Hematopoietic multipotent progenitor cell treated with erythropoietin and hydrocortisone succinate and interleukin-3 and kit ligand, for 4 days (in vitro differentiated cells): Measurements from ENCODE around the gene KPNA1.

Source experiments
- DNase-seq: peaks from one replicate; pipeline ENCODE4 v3.0.0-alpha.2; 2015

The KPNA1 gene

DNA sequence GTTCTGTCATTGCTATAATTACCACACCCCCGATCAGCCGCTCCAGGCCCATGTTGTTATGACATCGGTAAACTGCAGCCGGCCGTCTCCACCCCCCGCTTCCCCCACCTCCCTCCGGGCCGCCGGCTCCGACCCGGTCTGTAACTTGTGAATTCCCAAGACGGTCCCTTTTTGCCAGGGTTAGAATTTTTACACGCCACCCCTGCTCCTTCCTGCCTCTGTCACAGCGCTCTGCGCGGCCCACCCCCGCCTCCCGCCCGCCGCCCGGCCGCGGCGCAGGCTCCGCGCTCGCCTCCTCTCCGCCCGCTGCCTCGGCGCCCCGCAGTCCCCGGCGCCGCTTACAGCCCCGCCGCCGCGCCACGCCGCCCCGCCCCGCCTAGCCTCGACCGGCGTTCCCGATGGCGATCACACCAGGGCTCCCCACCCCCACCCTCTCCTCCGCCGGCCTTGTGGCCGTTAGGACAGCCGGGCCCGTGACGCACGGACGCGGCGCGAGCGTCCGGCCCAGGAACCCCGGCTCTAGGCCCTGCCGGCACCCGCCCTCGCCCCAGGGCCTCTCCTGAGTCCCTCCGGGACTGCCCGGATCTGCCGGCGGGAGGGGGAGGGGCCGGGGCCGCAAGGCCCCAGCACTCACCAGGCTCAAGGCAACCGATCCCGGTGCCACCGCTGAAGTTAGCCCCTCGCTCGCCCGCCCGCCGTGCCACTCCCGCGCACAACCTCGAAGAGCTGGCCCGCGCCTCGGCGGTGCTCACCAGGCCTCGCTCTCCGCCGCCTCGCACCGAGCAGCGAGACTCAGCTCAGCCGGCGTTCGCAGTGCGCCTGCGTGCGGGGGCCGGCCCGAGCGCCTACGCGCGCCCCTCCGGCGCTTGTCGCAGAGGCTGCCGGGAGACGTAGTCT, at the start of gene KPNA1:
Gene KPNA1, minus strand, starts transcription at position 817 of the 897 bp plus-strand sequence. CDS start 18,374 bp downstream, outside the sequence.
- peak; percentile 95 for DNase-seq

DNA sequence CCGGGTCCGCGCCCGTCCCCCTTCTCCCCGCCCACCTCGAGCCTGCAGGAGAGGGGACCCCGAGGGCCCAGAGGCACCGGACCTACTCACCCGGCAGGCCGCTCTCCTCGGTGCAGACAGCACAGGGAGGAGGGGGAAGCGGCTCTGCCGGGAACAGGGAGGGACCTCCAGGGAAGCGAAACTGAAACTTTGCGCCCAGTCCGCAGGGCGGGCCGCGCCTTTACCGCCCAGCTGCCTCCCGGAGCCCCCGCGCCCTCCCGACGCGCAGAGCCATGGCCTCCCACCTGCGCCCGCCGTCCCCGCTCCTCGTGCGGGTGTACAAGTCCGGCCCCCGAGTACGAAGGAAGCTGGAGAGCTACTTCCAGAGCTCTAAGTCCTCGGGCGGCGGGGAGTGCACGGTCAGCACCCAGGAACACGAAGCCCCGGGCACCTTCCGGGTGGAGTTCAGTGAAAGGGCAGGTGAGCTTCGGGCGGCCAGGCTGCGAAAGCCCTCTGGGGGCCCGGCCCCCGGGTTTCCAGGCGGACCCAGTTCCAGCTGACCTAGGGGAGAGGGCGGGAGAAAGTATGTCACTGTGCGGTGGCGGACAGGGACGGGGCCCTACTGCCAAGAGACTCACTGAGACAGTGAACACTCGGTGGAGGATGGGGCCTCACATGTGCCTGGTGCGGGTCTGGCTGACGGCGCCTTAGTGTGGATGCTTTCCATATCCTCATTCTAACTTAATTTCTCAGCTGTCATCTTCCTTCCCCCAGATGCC, 49.6 kb upstream of the KPNA1 start, which contains the start of the genes DTX3L and PARP9:
Gene DTX3L, plus strand, starts transcription at position 184 of the 758 bp plus-strand sequence. Its CDS starts 89 bp downstream, at position 273.
Gene PARP9, minus strand, starts transcription at position 146 of the 758 bp plus-strand sequence. CDS start 4,680 bp downstream, outside the sequence.
- DNase-seq = peak; percentile 92

- peak; percentile 51 for DNase-seq
Measured at GRCh38 chr3:122563717-122564025, 48.9 kb upstream of the KPNA1 start.

DNA sequence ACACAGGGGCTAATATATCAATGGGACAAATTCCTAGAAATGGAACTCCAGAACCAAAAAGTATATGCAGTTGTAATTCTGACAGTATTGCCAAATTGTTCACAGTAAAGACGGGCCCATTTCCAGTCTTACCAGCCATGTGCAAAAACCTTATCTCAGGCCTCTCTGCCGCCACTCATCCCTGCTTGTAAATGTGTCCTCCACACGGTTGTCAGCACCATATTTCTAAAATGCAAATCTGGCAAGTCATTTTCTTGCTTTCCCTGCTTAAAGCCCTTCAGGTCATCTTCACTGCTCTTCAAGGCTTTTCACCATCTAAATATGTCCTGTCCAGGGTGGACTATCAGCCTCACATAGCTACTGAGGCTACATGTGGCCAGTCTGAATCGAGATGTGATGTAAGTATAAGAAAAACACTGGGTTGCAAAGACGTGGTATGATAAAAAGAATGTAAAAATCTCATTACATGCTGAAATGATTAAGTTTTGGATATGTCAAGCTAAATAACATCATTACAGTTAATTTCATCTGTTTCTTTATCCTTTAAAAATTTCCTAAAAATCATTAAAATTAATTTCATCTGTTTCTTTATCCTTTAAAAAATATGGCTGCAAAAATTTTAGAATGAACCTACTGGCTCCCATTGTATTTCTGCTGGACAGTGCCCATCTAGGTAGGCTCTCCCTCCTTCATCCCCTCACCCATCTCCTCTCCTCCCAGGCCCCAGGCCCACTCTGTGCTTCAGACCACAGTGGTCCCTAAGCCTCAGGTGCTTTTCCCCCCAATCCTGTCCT, 48.4 kb upstream of the KPNA1 start:
- DNase-seq = peak; percentile 38

- peak; percentile 86 for DNase-seq
Measured at GRCh38 chr3:122560680-122561079, 45.9 kb upstream of the KPNA1 start.

GRCh38 chr3:122559906-122560305, 45.2 kb upstream of the KPNA1 start:
- peak; percentile 31 for DNase-seq

DNA sequence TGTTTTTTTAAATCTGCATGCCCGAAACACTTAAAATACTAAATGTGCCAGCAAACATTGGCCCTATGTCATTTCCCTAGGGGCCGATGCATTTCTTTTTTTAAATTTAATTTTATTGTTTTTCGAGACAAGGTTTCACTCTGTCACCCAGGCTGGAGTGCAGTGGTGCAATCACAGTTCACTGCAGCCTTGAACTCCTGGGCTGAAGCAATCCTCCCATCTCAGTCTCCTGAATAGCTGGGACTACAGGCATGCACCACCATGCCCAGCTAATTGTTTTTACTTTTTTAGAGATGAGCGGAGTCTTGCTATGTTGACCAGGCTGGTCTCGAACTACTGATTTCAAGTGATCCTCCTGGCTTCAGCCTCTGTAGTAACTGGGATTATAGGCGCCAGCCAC, 43.9 kb upstream of the KPNA1 start:
- no peak for DNase-seq

GRCh38 chr3:122557356-122557755, 42.6 kb upstream of the KPNA1 start:
- DNase-seq = no peak

GRCh38 chr3:122555275-122556071, 40.7 kb upstream of the KPNA1 start:
- DNase-seq = no peak

- no peak for DNase-seq
Measured at GRCh38 chr3:122553171-122553570, 38.4 kb upstream of the KPNA1 start.

DNA sequence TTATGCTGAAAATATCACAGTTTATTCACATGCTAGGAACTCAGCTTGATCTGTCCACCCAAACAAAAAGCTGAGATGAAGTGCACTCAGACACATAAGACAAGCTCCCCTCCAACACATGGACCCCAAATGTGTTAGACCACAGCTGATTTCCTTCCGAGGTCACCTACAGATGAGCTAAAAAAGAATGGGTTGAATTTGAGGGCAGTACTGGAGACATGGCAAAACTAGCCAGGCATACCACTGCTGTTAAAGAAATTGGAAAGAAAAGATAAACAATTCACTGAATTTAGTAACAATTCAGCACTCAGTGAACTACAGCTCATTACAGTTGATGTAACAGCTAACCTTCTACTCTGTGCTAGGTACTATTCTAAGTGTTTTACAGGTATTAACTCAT, 33.9 kb upstream of the KPNA1 start:
- DNase-seq = no peak

DNA sequence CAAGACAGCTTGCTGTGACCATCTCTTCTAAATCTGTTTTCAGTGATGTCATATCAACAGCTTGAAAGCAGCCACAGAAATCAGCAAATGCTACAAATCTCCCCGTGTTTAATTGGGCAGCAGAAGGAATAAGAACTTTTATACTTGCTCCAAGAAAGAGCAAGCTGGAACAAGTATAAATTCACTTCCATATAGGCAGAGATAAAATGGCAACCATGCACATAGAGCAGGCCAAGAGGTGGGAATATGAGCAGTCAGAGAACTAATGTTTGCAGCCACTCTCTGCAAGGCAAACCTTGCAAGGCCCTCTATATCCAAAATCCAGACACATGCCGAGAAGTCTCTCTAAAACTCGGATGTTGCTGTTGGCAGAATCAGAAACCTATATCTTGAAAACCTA, 33.3 kb upstream of the KPNA1 start:
- DNase-seq = no peak

GRCh38 chr3:122546151-122546550, 31.4 kb upstream of the KPNA1 start:
- DNase-seq = no peak

DNA sequence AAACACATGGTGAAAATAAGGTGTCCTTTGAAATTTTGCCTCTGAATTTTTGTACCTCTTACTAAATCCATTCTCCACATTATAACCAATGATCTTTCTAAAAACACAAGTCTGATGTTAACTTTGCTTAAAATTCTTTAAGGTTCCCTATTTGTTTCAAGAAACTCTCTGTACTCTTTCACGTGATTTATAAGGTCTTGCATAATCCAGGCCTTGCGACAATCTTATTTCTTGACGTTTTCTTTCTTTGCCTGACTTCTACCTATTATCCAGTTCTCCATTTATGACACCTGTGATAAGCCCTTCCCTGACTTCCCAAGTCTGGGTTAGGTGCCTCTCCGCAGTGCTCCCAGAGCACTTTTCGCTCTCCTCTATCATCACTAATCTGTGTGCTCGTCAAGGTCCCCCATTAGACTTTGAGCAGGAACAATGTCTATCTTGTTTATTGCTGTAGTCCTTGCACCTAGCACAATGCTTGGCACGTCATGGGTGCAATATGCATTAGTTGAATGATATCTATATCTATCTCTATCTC, 24.3 kb upstream of the KPNA1 start:
- DNase-seq = peak; percentile 42

GRCh38 chr3:122536632-122537001, 21.9 kb upstream of the KPNA1 start:
- no peak for DNase-seq

DNA sequence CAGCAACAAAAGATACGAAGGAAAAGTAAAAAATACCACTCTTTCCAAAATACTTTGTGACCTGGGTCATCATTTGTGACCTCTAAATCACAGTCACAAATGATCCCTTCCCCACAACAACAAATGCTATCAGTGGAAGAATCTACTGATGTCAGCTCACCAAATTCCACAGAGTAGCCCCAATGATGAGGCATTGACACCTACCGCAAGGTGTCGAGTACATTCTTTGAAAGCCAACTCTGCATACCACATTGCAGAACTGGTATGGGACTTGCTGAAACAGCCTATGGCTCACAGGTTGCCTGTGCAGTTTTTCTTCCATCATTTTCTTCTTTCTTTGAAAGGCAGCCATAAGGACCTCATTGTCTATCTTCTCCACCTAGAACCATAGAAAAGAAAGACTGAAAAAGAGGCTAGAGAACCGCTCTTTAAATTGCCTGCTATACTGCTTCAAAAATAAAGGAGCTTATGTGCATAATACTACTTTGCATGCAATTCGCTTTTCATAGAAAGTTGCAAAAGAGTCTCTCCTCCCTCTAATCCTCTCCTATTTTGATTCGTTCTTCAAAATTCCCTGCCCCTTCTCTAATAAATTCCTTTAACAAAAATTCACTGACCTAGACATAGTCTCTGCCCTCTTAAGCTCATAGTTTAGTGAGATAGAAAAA, 21.4 kb upstream of the KPNA1 start:
- DNase-seq = no peak

DNA sequence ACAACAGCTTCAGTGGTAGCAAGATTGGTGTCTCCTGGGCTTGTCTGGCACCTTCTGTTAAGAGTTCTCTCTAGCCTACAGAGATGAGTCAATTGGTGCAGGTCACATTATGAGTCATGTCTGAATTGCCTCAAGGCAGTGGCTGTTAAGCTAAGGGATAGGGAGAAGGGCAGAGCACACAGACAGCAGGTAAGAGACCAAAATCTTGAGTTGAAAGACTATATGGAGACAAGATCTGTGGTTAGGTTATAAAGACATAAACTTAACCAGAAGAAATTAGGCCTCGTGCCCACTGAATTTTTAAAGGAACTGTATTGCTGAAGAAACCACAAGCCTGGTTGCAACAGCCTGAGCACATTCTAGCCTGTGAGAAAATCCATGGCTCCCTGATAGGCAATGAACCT, 19.2 kb upstream of the KPNA1 start:
- DNase-seq = peak; percentile 79

- no peak for DNase-seq
Measured at GRCh38 chr3:122533480-122533879, 18.7 kb upstream of the KPNA1 start.

GRCh38 chr3:122530164-122530563, 15.4 kb upstream of the KPNA1 start:
- DNase-seq = no peak

DNA sequence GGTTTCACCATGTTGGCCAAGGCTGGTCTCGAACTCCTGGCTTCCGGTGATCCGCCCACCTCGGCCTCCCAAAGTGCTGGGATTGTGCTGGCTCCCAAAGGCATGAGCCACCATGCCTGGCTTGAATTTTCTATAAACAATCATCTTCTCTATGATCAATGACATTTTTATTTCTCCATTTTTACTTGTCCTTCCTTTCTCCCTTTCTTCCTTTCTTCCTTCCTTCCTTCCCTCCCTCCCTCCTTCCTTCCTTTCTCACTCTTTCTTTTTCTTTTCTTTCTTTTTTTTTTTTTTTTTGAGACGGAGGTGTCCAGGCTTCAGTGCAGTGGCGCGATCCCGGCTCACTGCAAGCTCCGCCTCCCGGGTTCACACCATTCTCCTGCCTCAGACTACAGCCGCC, 8.6 kb upstream of the KPNA1 start:
- no peak for DNase-seq

GRCh38 chr3:122520861-122521260, 6.1 kb upstream of the KPNA1 start:
- DNase-seq = no peak
